NCI-H510A (cell line): ENCODE measurements around the gene MOV10L1.
"Not testable (repeated sequence)": the region's sequence is repeated elsewhere in the genome, so short reads cannot be mapped to it uniquely, and the experiment has no call there.

Source experiments
- DNase-seq: peaks from one replicate; lab custom pipeline; 2025; lab: John Stamatoyannopoulos, UW

The MOV10L1 gene

DNA sequence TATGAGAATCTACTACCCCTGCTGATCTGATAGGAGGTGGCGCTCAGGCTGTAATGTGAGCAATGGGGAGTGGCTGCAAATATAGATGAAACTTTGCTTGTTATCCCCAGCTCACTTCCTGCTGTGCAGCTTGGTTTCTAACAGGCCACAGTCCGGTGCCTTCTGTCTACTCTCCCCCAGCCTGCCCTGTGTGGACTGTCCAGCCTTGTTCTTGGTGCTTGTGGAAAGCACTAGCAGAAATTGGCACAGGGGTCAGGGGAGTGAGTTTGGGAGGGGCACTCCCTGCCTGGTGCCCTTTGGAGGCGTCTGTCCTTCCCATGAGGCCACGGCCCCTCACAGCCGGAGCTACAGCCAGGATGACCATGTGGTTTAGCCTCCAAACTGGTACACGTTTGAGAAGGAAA is 14.3 kb downstream of the MOV10L1 start:
- peak; percentile 41 for DNase-seq

DNA sequence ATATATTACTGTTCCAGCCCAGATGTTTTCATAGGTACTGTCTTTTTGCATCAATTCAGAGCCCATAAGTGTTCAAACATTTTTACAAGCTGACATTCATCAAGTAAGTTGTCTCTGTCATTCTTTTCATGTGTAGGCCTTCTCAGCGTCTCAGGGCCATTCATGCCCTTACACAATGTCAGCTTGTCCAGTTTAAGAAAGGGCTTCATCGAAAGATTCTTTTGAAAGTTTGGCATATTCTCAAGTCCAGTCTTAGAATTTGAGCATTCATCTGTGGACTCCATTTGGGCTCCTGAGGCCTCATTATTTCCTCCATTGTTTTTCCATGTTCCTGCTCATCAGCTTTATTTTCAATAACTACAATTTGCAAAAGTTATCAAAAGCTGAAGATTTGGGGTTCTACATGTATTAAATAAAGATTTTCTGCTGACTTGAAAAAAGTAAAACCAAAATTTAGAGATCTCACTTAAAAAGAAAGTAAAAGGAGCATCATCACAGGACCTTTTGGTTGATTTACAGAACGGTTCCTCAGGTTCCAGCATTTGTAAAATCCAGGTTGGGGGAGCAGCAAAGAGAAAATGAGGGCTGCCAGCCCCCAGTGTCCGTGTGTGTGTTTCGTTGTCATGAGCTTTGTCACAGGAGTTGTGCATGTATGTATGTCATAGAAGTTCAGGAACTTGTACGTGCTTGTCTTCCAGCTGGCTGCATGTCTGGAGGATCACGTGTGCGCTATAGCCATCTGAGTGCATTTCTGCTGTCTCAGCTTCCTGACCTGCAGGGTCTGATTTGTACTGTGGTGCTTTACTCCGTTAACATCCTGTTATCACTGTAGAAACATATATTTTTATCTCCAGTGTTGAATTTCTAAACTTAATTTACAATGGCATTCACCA is 15.6 kb downstream of the MOV10L1 start:
- no peak for DNase-seq

DNA sequence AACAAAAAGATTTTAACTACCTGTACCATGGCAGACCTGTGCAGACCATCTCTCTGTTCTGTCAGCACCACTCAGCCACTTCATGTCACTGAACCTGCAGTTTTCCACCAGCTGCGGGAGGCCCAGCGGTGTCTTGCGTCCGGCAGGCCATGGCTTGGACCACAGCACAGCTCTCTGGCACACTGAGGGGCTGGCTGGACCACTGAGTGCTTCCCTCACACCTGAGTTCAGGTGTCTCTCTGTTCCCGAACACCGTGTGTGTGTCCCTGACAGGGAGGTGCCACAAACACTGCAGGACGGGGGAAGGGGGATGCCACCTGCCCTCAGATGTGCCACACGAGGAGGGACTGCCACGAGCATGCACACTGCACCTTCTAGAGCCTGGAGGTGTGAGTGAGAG is 17.7 kb downstream of the MOV10L1 start:
- DNase-seq: no peak

- DNase-seq: no peak
These were observed 21.2 kb downstream of the MOV10L1 start for GRCh38 chr22:50111056-50111455.

DNA sequence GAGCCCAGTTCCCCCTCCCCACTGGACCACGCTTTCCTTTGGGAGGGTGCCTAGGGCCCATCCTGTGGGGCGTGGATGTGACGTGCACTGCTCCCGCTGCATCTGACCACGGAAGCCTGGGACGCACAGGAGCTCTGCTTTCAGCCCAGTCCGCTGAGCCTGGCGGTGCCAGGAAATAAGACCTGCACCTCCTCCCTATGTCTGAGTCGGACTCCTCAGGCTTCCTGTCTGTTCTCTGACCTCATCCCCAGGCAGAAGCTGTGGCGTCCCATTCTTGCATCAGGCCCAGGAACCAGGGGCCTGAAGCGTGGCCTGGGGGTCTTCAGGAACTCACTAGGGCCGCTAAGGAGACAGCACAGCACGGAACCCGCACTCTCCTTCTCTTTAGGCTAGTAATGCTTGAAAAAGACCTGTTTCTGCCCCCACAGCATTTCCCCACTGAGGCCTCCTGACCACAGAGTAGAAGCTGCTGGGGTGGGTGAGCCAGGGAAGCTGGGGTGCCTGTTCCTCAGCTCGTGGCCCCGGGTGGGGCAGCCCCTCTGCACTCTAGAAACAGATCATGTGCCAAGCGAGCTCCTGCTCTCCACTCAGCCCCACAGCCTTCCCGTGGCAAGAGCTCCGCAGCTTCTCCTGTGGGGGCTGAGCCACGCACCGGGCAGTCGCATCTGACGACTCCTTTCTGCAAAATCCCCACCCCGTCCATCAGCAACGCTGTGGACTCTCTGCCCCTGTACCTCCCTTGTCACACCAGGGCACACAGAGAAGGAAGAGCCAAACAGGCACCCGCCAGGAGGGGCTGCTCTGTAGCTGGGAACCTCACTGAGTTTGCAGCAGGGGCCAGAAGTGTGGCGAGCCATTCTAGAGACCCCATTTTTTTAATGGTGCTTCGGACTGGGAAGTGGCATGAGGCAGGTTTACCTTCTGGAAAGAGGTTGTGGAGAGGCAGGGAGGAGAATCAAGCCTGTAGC is 22.6 kb downstream of the MOV10L1 start:
- DNase-seq: no peak

DNA sequence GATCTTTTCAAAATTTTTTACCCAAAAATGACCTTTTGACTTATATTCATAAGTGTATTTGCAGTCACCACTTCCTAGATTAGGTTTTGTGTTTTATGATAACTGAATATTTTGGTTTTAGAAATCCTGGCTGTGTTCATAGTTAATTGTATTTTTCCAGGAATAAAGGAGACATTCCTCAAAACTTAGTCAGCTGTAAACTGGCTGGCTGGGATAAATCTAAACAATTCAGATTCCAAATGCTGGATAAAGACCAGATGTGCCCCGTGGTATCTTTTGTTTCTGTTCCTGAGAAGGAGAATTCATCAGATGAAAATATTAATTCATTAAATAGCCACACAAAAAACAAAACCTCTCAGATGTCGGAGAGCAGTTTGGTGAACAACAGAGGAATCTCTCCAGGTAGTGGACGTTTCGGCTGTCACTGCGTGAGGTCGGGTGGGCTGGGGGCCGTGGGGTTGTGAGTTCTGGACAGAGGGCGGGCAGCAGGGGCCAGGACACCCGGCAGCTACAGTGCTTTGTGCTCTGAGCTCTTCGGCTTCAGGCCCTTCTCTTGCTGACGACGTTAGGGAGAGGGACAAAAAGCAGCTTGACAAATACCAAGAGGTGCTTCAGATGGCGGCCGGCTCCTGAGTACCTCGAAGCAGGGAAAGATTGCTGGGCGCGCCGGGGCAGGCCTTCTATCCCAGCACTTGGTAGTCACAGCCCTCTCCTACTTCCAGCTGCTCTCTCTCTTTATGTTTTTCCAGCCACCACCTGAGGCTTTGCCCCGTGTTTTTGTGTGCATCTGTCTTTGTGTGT is 24.6 kb downstream of the MOV10L1 start:
- DNase-seq: no peak

DNA sequence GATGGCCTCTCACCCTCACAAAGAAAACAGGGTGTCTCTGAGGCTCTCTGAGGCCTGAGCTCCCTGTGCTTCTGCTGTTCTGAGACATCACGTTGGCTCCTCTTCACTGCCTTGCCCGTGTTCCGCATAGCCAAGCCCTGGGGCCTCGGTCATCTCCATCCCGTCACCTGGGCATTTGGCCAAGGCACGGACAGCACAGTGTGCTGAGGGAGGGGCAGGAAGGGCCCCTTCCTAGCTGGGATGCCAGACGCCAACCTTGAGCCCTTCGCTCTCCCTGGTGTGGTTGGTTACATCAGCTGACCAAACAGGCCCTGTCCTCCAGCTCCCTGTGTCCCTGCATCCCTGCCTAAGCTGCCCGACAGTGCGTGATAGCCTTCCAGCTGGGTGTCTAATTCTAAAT is 25.9 kb downstream of the MOV10L1 start:
- no peak for DNase-seq

DNA sequence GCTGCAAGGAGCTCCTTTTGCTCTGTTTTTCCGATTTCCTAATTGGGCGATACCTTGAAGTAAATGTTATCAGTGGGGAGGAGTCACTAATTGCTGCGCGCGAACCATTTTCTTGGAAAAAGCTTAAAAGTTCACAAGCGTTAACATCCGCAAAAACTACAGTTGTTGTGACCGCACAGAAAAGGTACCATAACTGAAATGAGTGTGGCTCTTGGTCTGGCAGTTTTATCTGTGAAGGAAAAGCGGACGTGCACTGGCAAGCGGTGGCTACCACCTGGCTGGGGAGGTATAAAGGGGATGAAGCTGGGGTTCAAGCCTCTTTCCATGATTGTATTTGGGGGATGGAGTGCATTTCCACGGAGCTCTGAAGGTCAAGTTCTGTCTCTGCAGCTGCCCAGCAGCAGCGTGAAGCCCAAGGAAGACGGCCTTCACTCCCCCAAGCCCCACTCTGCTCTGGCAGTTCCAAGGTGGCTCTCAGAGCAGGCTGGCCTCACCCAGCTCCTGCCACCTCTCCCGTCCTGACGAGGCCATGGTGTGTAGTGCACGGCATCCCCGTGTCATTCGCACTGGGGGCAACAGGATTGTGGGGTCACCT is 27.5 kb downstream of the MOV10L1 start:
- no peak for DNase-seq

GRCh38 chr22:50118129-50118528 is 28.3 kb downstream of the MOV10L1 start:
- DNase-seq: no peak

DNA sequence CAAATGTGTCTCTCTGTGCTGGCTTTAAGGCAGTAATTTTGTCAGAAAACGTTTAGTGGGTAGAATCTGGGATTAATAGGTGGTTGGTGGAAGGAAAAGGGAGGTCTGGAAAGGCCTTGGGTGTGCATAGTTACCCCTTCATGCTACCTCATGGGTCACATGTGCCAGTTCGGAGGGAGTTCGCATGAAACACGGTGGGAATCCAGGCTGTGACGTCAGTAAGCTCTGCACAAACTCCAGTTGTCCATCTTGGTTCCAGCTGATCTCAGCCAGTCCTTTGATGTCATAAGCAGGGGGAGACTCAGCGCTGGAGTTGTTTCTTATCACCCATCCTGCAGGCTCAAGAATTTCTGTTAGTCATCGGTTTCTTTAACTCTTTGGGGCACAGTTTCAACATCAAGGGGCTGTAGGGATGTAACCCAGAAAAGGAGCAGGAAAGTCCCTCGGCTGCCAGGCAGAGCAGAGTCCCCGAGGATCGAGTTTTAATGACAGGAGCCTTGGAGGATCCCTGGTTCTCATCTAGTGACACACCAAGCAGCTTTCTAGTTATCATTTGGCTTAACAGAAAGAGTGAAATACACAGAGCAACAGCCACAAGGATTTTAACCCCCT is 28.9 kb downstream of the MOV10L1 start:
- no peak for DNase-seq

DNA sequence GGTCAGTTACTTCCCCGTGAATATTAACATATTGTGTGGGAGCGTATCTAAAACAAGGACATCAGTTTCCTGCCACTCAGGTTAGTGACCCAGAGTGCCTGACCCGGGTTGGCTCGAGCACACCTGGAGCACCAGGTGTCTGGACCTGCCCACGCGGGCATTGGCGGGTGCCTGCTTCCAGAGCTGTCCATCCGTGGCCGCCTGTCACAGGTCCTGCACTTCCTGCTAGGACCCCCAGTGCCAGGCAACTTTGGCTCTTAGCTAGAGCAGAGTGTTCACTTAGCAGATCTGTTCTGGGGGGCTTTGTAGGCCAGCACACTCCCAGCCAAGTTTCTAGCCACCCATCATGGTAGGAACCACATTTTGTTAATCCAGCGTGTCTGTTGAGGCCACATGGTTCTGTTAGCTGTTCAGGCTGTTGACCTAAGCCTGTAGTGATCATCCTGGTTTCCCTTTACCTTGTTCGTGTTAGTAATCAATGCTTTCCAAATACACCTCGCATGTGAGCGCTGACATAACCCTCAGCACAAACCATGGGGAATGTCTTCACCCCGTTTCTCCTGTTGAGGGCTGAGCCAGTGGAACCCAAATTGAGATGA is 29.5 kb downstream of the MOV10L1 start:
- no peak for DNase-seq

DNA sequence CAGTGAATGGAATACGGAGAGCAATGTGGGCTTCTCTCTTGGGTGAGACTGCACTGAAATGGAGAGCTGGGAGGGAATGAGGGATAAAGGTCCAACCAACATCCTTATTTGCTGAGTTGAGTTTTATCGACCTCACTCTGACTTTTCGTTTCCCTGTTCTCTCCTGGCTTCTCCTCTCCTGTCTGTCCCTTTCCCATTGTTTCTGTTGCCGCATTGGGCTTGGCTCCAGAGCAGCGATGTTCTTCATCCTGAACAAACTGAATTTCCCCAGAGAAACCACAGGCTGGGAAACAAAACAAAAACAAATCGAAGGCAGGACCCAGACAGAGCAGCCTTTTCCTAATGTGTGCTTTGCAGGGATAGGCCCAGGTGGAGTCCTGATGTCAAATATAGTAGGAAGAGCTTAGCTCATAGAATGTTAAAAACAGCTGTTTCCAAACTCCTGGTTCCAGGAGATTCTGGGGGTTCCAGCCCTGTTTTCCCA is 30.0 kb downstream of the MOV10L1 start:
- no peak for DNase-seq

DNA sequence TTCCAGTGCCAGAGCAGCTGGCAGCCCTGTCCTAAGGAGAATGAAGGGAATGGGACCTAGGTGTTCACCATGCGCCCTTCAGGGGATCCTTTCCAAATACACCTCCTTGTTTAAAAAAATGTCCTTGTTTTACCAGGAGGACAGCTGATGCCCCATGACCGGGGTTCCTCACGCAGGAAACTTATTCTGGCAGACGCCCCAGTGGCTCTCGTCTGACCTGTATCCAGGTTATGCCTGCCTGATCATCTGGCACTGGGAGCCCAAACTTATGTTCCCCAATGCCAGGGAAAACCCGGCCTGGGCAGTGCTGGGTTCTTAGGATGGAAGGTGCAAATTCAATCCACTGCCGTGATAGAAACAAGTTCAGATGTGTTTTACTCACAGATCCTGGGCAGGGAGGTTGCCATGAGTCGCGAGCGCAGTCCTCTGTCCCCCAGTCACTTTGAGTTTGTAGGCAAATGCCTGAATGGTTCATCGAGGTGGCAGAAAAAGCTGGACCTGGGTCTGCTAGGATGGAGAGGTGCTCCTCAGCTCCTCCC is 31.5 kb downstream of the MOV10L1 start:
- DNase-seq: no peak

DNA sequence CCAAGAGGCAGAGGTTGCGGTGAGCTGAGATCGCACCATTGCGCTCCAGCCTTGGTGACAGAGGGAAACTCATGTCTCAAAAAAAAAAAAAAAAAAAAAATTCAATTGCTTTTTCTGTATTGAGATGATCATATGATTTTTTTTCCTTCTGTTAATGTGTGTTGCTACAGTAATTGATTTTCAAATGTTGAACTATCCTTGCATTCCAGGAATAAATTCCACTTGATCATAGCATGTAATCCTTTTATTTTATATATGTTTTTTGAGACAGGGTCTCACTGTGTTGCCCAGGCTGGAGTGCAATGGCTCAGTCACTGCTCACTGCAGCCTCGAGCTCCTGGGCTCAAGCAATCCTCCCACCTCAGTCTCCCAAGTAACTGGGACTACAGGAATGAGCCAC is 33.3 kb downstream of the MOV10L1 start:
- no peak for DNase-seq

- no peak for DNase-seq
These were observed 35.2 kb downstream of the MOV10L1 start for GRCh38 chr22:50125029-50125428.

DNA sequence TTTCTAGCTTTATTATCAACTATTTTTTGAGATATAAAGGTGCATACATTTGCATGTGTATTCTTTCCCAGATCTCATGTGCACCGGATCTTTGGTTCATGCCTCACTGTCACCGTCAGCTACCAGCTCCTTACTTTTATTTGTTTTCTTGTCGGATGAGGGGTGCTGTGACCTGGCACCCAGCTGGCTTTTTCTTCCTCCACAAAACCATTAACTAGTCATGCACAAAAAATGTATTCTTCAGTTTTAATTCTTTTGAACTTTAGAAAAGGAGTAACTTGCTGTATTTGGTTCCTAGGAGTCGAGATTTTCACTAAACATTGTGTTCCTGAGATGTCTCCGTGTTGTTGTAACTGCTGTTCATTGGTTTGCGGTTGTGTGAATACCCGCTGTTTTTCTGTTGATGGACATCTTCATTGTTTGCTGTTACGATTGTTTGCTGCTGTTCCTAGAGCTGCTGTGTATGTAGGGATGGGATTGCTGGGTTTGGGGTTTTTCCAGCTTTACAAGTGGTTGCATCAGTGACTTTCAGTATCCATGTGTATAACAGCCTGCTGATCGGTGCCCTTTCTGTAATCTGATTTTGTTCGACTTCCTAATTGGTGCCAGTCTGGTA is 39.4 kb downstream of the MOV10L1 start:
- no peak for DNase-seq

GRCh38 chr22:50131894-50132293 is 42.1 kb downstream of the MOV10L1 start:
- no peak for DNase-seq

GRCh38 chr22:50134481-50134880 is 44.7 kb downstream of the MOV10L1 start:
- DNase-seq: no peak

DNA sequence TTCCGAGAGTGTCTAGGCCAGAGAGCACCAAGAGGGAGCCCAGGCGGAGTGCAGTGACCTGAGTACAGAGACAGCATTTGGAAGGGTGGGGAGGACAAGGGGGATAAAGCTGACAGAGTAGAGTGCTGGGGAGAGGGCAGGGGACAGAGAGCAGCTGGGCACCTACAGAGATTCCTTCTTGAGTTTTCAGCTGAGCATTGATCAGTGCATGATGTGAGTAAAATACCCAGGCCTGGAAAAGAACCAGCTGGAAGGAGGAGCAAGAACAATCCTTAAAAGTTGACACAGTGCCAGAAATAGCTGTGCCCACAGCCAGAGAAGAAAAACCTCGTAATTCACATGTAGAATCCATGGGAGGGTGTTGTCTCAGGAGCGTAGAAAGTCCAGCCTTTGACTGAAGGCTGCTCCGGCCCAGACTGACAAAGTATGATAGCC is 46.8 kb downstream of the MOV10L1 start:
- DNase-seq: no peak

- DNase-seq: not testable (repeated sequence)
These were observed 47.5 kb downstream of the MOV10L1 start for GRCh38 chr22:50137277-50137676.
